Measurements from ENCODE around the gene FLRT3. TPM values are rescaled to one million over a fixed set of nuclear protein-coding genes. Genes with fewer than 3 reads are reported as not detected.

The FLRT3 gene
- total RNA-seq, 2 donors from 2014 or later: 0.86 to 4.6 TPM

DNA sequence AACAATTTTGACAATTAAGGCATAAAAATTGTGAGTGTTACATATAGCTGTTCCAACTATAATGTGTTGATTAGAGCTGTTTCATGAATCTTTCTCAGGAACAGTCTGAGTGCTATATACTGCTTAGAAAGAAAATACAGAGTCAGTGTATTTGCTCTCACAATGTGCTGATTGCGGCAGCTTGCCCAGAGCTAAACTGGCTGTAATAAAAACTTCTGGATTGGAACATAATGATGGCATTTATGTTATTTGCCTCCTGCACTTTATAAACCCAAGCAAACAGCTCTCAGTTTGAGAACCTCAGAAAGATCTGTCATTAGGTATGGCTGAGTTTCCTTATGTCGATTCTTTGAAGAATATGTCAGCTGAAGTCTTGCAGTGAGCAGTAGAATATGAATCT lies 29.5 kb downstream of the FLRT3 start:
- no peak overlapping the region for H3K27ac ChIP-seq
- H3K9ac ChIP-seq (ENCODE audit: low read depth in 2 of 2, low read length in 2 of 2): no peak overlapping the region
- DNase-seq: no peak
- intact Hi-C loops (cut with DNase I): no loop called here
- H3K27me3 ChIP-seq: no peaks in the 10 kb centered on the region
- no peak for TF ChIP-seq CTCF (IDR thresholded peaks at IDR 0.05)
- no peaks in the 10 kb centered on the region for H3K9me3 ChIP-seq
- no peak overlapping the region for H3K4me3 ChIP-seq
- no peaks in the 10 kb centered on the region for H3K36me3 ChIP-seq
- H3K4me1 ChIP-seq: no peaks in the 10 kb centered on the region

GRCh38 chr20:14304472-14304871 lies 32.9 kb downstream of the FLRT3 start:
- Histone ChIP-seq H3K36me3 (no peaks in the 10 kb centered on the region), H3K9ac (ENCODE audit: low read depth in 2 of 2, low read length in 2 of 2) (no peak overlapping the region), H3K4me1 (no peaks in the 10 kb centered on the region), H3K27ac (no peak overlapping the region), H3K4me3 (no peak overlapping the region), H3K27me3 (no peaks in the 10 kb centered on the region), H3K9me3 (no peaks in the 10 kb centered on the region)
- intact Hi-C loops (cut with DNase I): no loop called here
- DNase-seq: no peak
- TF ChIP-seq CTCF (IDR thresholded peaks at IDR 0.05): no peak

GRCh38 chr20:14303651-14304050 lies 33.8 kb downstream of the FLRT3 start:
- DNase-seq: no peak
- Histone ChIP-seq H3K36me3 (no peaks in the 10 kb centered on the region), H3K4me1 (no peaks in the 10 kb centered on the region), H3K9ac (ENCODE audit: low read depth in 2 of 2, low read length in 2 of 2) (no peak overlapping the region), H3K4me3 (no peak overlapping the region), H3K27ac (no peak overlapping the region), H3K27me3 (no peaks in the 10 kb centered on the region), H3K9me3 (no peaks in the 10 kb centered on the region)
- intact Hi-C loops (cut with DNase I): no loop called here
- no peak for TF ChIP-seq CTCF (IDR thresholded peaks at IDR 0.05)

DNA sequence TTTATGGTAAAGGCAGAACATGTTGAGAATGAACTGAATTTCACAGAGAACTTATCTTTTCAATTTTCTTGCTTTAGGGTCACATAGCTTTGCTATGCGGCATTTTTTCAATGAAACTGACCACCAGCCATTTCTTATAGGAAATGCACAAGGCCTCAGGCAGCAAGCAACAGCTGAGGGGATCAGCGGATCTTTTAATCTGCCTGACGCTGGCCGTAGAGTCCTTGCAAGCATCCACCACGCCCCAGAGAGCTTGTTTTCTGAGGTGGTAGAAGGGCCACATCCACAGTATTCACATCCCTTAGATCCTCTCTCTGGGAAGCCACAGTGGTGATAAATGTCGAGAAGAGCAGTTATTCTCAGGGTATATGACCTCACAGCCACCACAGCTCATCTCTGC lies 34.3 kb downstream of the FLRT3 start:
- no peak for DNase-seq
- Histone ChIP-seq H3K27ac (no peak overlapping the region), H3K36me3 (no peaks in the 10 kb centered on the region), H3K27me3 (no peaks in the 10 kb centered on the region), H3K4me3 (no peak overlapping the region), H3K9me3 (no peaks in the 10 kb centered on the region), H3K9ac (ENCODE audit: low read depth in 2 of 2, low read length in 2 of 2) (no peak overlapping the region), H3K4me1 (no peaks in the 10 kb centered on the region)
- no peak for TF ChIP-seq CTCF (IDR thresholded peaks at IDR 0.05)
- intact Hi-C loops (cut with DNase I): no loop called here

DNA sequence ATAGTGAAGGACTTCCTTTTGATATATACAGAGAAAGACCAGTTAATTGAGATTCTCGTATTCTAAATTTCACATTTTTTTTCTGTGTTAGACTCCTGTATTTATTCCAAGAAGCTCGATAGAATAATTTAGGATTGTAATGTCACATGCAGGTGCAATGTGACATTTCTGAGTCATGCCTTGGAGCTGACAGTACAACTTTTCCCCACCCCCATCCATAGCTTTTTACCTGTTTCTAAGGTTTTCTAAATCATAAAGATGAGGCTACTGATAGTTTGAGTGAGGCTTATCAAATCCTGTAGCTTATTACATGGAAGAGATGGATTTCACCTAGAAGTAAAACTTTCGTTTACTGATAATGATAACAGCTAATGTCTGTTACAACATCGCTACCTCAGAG lies 37.6 kb downstream of the FLRT3 start:
- Histone ChIP-seq H3K27ac (no peak overlapping the region), H3K4me1 (no peaks in the 10 kb centered on the region), H3K36me3 (no peaks in the 10 kb centered on the region), H3K9ac (ENCODE audit: low read depth in 2 of 2, low read length in 2 of 2) (no peak overlapping the region), H3K9me3 (no peaks in the 10 kb centered on the region), H3K27me3 (no peaks in the 10 kb centered on the region), H3K4me3 (no peak overlapping the region)
- DNase-seq: no peak
- no peak for TF ChIP-seq CTCF (IDR thresholded peaks at IDR 0.05)
- intact Hi-C loops (cut with DNase I): no loop called here
